SK-N-SH (cell line): Measurements from ENCODE around the gene CSPG4. TPM values are rescaled to one million over a fixed set of nuclear protein-coding genes. Genes with fewer than 3 reads are reported as not detected.
"Not testable (repeated sequence)": the region's sequence is repeated elsewhere in the genome, so short reads cannot be mapped to it uniquely, and the experiment has no call there.

Experiments used
- CTCF ChIA-PET: fragments of 300-600, 350-600 bp; formaldehyde crosslinking; extraction: SDS; loops from one replicate; lab custom pipeline; 2021; lab: Yijun Ruan, JAX
- POLR2A ChIA-PET: fragments of 350-600 bp; sonication (Branson Sonifier 250); formaldehyde crosslinking; extraction: SDS; loops from one replicate; lab custom pipeline; 2020; ENCODE audit warnings: antibody characterized with exemption, inconsistent platforms; lab: Yijun Ruan, JAX
- DNase-seq: peaks from one replicate; pipeline ENCODE4 v3.0.0; 2012
- H2AFZ ChIP-seq: fragments of 200-600 bp; sonication (generic); 2 replicates; pipeline ENCODE4 v1.8.1; 2016; ENCODE audit warnings: antibody characterized with exemption, mild to moderate bottlenecking, low read depth
- H3F3A ChIP-seq: fragments of 200-600 bp; sonication (generic); replicated peaks from 2 replicates; pipeline ENCODE3; 2016; ENCODE audit warnings: antibody characterized with exemption, mild to moderate bottlenecking; ENCODE audit not compliant: insufficient read depth
- H3K27ac ChIP-seq, 2 experiments: fragments of 200-500 bp in 1 of 2; fragments of 200-600 bp in 1 of 2; sonication (Bioruptor generic) in 1 of 2; sonication (generic), shearing (Covaris generic) in 1 of 2; 2 replicates each; pipeline versions ENCODE4 v1.5.1 to v1.6.1; 2014 to 2016; ENCODE audit warnings: low read depth in 2 of 2, inconsistent platforms in 1 of 2, low read length in 1 of 2, mild to moderate bottlenecking in 1 of 2, mixed read lengths in 1 of 2
- H3K27me3 ChIP-seq: fragments of 200-600 bp; sonication (generic), shearing (Covaris generic); 2 replicates; pipeline ENCODE4 v1.6.1; 2016; ENCODE audit warnings: mixed run types; ENCODE audit not compliant: insufficient read depth
- H3K36me3 ChIP-seq, 2 experiments: fragments of 200-500 bp in 1 of 2; fragments of 200-600 bp in 1 of 2; sonication (Bioruptor generic) in 1 of 2; sonication (generic) in 1 of 2; replicated peaks in 1 of 2; 2 replicates each; pipeline versions ENCODE3 to v1.5.1; 2014 to 2016; ENCODE audit warnings: low read length in 1 of 2, mild to moderate bottlenecking in 1 of 2; ENCODE audit not compliant: insufficient read depth in 2 of 2, control insufficient read depth in 1 of 2
- H3K4me1 ChIP-seq, 2 experiments: fragments of 200-500 bp in 1 of 2; fragments of 200-600 bp in 1 of 2; sonication (Bioruptor generic) in 1 of 2; sonication (generic), shearing (Covaris generic) in 1 of 2; 2 replicates each; pipeline versions ENCODE4 v1.5.1 to v1.6.1; 2014 to 2016; ENCODE audit warnings: low read depth in 1 of 2, low read length in 1 of 2, mixed run types in 1 of 2; ENCODE audit not compliant: insufficient read depth in 2 of 2, control insufficient read depth in 1 of 2
- H3K4me2 ChIP-seq: fragments of 200-600 bp; sonication (generic), shearing (Covaris generic); 2 replicates; pipeline ENCODE4 v1.6.1; 2017; ENCODE audit warnings: mixed run types
- H3K4me3 ChIP-seq, 2 experiments: fragments of 200-500 bp in 1 of 2; fragments of 200-600 bp in 1 of 2; sonication (Bioruptor generic) in 1 of 2; sonication (generic), shearing (Covaris generic) in 1 of 2; 2 replicates each; pipeline versions ENCODE4 v1.5.1 to v1.8.1; 2014 to 2016; ENCODE audit warnings: low read depth in 2 of 2, inconsistent platforms in 1 of 2, low read length in 1 of 2, mild to moderate bottlenecking in 1 of 2, mixed read lengths in 1 of 2, moderate library complexity in 1 of 2
- H3K79me2 ChIP-seq: fragments of 200-600 bp; sonication (generic); 2 replicates; pipeline ENCODE4 v1.8.1; 2017; ENCODE audit warnings: mild to moderate bottlenecking; ENCODE audit not compliant: insufficient read depth
- H3K9ac ChIP-seq: fragments of 200-600 bp; sonication (generic); 2 replicates; pipeline ENCODE4 v1.6.1; 2017; ENCODE audit warnings: mixed run types
- H3K9me2 ChIP-seq: fragments of 200-600 bp; sonication (generic); 2 replicates; pipeline ENCODE4 v1.6.1; 2017; ENCODE audit warnings: mixed run types
- H3K9me3 ChIP-seq: fragments of 200-600 bp; sonication (generic); 2 replicates; pipeline ENCODE4 v1.6.1; 2017; ENCODE audit warnings: mixed run types, mild to moderate bottlenecking, moderate library complexity
- H4K20me1 ChIP-seq: fragments of 200-600 bp; sonication (generic); 2 replicates; pipeline ENCODE4 v1.6.1; 2017; ENCODE audit warnings: mild to moderate bottlenecking, mixed run types; ENCODE audit not compliant: insufficient read depth
- FOXJ3 ChIP-seq: sonication (generic); formaldehyde crosslinking; IDR thresholded peaks from 2 replicates; pipeline ENCODE4 v1.5.1; 2020; ENCODE audit warnings: mild to moderate bottlenecking, missing genetic modification reagents
- FOXM1 ChIP-seq: IDR thresholded peaks from 2 replicates; pipeline ENCODE4 v1.4.0; 2012; ENCODE audit warnings: low read depth, mild to moderate bottlenecking
- SIN3A ChIP-seq: IDR thresholded peaks from 2 replicates; pipeline ENCODE4 v1.6.1; 2012; ENCODE audit warnings: low read depth, mild to moderate bottlenecking, low read length, moderate library complexity, borderline replicate concordance
- TCF12 ChIP-seq: IDR thresholded peaks from 2 replicates; pipeline ENCODE4 v1.4.0; 2012
- TEAD4 ChIP-seq: IDR thresholded peaks from 2 replicates; pipeline ENCODE4 v1.4.0; 2012; ENCODE audit warnings: mild to moderate bottlenecking, borderline replicate concordance; ENCODE audit not compliant: insufficient read depth
- WGBS: methylation state at CpG from one replicate; pipeline ENCODE4 v1.1.6; 2017; ENCODE audit warnings: low lambda C conversion rate; 5-methylcytosine and 5-hydroxymethylcytosine counted together
- polyA plus RNA-seq, 3 experiments: library from polyadenylated mRNA; depleted of rRNA; stranded (reverse); fragments of >200 nt; gene quantifications; 2 replicates each; pipeline ENCODE4 v1.2.3, GENCODE V29; 2012
- TF ChIP-seq, protein P1 (sequence below): IDR thresholded peaks from 2 replicates; pipeline ENCODE4 v1.4.0; 2012; ENCODE audit warnings: low read depth, borderline replicate concordance
- TF ChIP-seq, protein P2 (sequence below): IDR thresholded peaks from 2 replicates; pipeline ENCODE4 v1.4.0; 2012; ENCODE audit warnings: low read depth, borderline replicate concordance
- TF ChIP-seq, protein P3 (sequence below): fragments of 200-600 bp; sonication (generic); IDR thresholded peaks from 2 replicates; pipeline ENCODE4 v1.6.1; 2017; ENCODE audit warnings: antibody characterized with exemption, mild to moderate bottlenecking, moderate library complexity

CSPG4 gene
- polyA plus RNA-seq, 1 of the 3 experiments (the other 2 are of a cell fraction), result 0.35 TPM

DNA sequence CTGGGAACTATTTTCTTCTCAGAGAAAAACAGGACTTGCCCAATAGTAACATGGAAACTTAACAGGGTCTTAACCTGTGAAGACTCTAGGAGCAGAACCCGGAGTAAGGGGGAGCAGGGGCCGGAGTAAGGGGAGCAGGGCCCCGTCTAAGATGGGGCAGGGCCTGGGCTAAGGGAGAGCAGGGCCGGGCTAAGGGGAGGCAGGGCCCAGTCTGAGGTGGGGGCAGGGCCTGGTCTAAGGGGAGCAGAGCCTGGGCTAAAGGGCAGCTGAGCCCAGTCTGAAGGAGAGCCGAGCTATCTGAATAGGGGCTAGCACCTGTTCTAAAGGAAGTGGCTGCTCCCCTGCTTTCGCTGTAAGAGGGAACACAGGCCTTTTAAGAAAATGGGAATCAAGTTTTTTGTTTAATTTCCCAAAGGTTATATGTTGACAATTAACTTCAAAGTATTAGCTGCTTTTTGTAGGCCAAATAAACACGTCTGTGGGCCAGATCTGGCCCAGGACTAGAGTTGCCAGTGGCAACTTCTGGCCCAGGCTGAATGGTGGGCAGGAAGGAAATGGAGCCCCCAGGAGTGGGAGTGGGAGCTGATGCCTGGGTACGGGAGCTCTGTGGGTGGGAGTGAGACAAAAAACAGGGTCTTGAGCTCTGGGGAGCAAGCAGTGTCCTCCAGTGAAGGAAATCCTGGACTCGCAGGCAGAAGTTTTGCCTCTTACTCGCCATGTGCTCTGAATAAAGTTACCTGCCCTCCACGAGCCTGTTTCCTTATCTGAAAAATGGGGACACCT lies 32.5 kb downstream of the CSPG4 start:
- Histone ChIP-seq H3K9me3 (no peaks in the 10 kb centered on the region), H3F3A (no peaks in the 10 kb centered on the region), H3K79me2 (no peaks in the 10 kb centered on the region), H3K36me3 (no peaks in the 10 kb centered on the region), H3K27me3 (no peaks in the 10 kb centered on the region), H3K4me1 (peaks cover 0 to 16% of the 10 kb centered on the region in 2 experiments; a peak in 1 of 4 replicates), H2AFZ (no peak overlapping the region), H3K27ac (no peak overlapping the region), H3K4me3 (no peak overlapping the region), H3K9me2 (no peaks in the 10 kb centered on the region), H4K20me1 (no peaks in the 10 kb centered on the region), H3K4me2 (no peak overlapping the region), H3K9ac (no peak overlapping the region)
- TF ChIP-seq, protein P1, sequence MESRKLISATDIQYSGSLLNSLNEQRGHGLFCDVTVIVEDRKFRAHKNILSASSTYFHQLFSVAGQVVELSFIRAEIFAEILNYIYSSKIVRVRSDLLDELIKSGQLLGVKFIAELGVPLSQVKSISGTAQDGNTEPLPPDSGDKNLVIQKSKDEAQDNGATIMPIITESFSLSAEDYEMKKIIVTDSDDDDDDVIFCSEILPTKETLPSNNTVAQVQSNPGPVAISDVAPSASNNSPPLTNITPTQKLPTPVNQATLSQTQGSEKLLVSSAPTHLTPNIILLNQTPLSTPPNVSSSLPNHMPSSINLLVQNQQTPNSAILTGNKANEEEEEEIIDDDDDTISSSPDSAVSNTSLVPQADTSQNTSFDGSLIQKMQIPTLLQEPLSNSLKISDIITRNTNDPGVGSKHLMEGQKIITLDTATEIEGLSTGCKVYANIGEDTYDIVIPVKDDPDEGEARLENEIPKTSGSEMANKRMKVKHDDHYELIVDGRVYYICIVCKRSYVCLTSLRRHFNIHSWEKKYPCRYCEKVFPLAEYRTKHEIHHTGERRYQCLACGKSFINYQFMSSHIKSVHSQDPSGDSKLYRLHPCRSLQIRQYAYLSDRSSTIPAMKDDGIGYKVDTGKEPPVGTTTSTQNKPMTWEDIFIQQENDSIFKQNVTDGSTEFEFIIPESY, result no peak
- TF ChIP-seq FOXJ3 (CRISPR knock-in tag), result no peak
- TF ChIP-seq, protein P2, sequence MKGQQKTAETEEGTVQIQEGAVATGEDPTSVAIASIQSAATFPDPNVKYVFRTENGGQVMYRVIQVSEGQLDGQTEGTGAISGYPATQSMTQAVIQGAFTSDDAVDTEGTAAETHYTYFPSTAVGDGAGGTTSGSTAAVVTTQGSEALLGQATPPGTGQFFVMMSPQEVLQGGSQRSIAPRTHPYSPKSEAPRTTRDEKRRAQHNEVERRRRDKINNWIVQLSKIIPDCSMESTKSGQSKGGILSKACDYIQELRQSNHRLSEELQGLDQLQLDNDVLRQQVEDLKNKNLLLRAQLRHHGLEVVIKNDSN, result no peak
- TF ChIP-seq TEAD4, result no peak
- TF ChIP-seq TCF12, result no peak
- TF ChIP-seq SIN3A, result no peak
- no peak for TF ChIP-seq FOXM1
- TF ChIP-seq, protein P3, sequence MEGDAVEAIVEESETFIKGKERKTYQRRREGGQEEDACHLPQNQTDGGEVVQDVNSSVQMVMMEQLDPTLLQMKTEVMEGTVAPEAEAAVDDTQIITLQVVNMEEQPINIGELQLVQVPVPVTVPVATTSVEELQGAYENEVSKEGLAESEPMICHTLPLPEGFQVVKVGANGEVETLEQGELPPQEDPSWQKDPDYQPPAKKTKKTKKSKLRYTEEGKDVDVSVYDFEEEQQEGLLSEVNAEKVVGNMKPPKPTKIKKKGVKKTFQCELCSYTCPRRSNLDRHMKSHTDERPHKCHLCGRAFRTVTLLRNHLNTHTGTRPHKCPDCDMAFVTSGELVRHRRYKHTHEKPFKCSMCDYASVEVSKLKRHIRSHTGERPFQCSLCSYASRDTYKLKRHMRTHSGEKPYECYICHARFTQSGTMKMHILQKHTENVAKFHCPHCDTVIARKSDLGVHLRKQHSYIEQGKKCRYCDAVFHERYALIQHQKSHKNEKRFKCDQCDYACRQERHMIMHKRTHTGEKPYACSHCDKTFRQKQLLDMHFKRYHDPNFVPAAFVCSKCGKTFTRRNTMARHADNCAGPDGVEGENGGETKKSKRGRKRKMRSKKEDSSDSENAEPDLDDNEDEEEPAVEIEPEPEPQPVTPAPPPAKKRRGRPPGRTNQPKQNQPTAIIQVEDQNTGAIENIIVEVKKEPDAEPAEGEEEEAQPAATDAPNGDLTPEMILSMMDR, result no peak
- ChIA-PET POLR2A (no interaction called here), CTCF (interaction anchor here (1.0 to 9.0 kb wide), 4 partner anchors 32 to 313 kb away, joined by 3 to 77 read pairs (median 4); partner anchors contain the start of gene SNX33)
- DNase-seq, result no peak
- WGBS, result 82% methylated on average over 11 of the region's 11 CpGs

DNA sequence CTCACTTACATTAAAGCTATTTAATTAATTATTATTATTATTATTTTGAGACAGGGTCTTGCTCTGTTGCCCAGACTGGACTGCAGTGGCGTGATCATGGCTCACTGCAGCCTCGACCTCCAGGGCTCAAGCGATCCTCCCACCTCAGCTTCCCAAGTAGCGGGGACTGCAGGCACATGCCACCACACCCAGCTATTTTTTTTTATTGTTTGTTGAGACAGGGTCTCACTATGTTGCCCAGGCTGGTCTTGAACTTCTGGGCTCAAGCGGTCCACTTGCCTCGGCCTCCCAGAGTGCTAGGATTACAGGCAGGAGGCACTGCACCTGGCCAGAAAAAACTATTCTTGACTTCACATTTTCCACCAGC lies 34.3 kb downstream of the CSPG4 start:
- CTCF ChIA-PET, result interaction anchor here (1.0 to 2.9 kb wide), 5 partner anchors 31 to 461 kb away, joined by 3 to 12 read pairs (median 3); partner anchors contain the start of genes IMP3, MAN2C1 and SNX33
- H3K27me3 ChIP-seq, H3K9me2 ChIP-seq, H3K36me3 ChIP-seq, H3F3A ChIP-seq, H3K9me3 ChIP-seq, H3K27ac ChIP-seq, H2AFZ ChIP-seq, H3K9ac ChIP-seq, H3K4me3 ChIP-seq, DNase-seq, H3K79me2 ChIP-seq, POLR2A ChIA-PET, H4K20me1 ChIP-seq, H3K4me2 ChIP-seq: not testable (repeated sequence)
- H3K4me1 ChIP-seq, result peaks cover 8 to 26% of the 10 kb centered on the region in 2 experiments; a peak in 3 of 4 replicates
- WGBS, result 86% methylated on average over 6 of the region's 6 CpGs
